Gastroesophageal sphincter (tissue), 4 donors: ENCODE measurements around the gene IQCN. TPM values are rescaled to one million over a fixed set of nuclear protein-coding genes. Genes with fewer than 3 reads are reported as not detected.

Experiments
- ATAC-seq: fragments of 150-250 bp; one replicate; pipeline ENCODE4 v1.9.1; 2016; ENCODE audit warnings: mild to moderate bottlenecking, moderate library complexity
- H3K27ac ChIP-seq, 4 donors: fragments of 200-600 bp; sonication (generic) in 3 of 4; 1 replicate in 3 of 4; 2 replicates in 1 of 4; pipeline ENCODE4 v1.5.1; 2016 to 2019
- H3K27me3 ChIP-seq: fragments of 200-600 bp; sonication (generic); one replicate; pipeline ENCODE4 v1.5.1; 2019
- H3K36me3 ChIP-seq, 2 donors: fragments of 200-600 bp; sonication (generic); one replicate each; pipeline ENCODE4 v1.5.1; 2019; ENCODE audit warnings: control low read depth in 1 of 2
- H3K4me1 ChIP-seq, 3 donors: fragments of 200-600 bp; sonication (generic); 1 replicate in 2 of 3; 2 replicates in 1 of 3; pipeline ENCODE4 v1.5.1; 2016 to 2019; ENCODE audit warnings: control low read depth in 2 of 3
- H3K4me3 ChIP-seq, 2 donors: fragments of 200-600 bp; sonication (generic); one replicate each; pipeline ENCODE4 v1.5.1; 2019; ENCODE audit warnings: mild to moderate bottlenecking in 1 of 2, moderate library complexity in 1 of 2
- H3K9me3 ChIP-seq, 3 donors: fragments of 200-600 bp; sonication (generic); one replicate each; pipeline ENCODE4 v1.5.1; 2017 to 2019; ENCODE audit warnings: control low read depth in 2 of 3
- CTCF ChIP-seq, 4 experiments: fragments of 200-600 bp in 2 of 4; fragments of 450-650 bp in 2 of 4; sonication (generic) in 1 of 4; IDR thresholded peaks; one replicate each; pipeline ENCODE4 v1.5.1; 2017 to 2019; ENCODE audit warnings: antibody characterized with exemption in 4 of 4, mild to moderate bottlenecking in 2 of 4, moderate library complexity in 2 of 4
- EP300 ChIP-seq: sonication (generic); formaldehyde crosslinking; IDR thresholded peaks from one replicate; pipeline ENCODE4 v1.6.1; 2017; ENCODE audit warnings: antibody characterized with exemption, mild to moderate bottlenecking
- POLR2A ChIP-seq, 2 donors: fragments of 450-650 bp; IDR thresholded peaks; one replicate each; pipeline ENCODE4 v1.6.1; 2017; ENCODE audit warnings: antibody characterized with exemption in 2 of 2, mild to moderate bottlenecking in 2 of 2, moderate library complexity in 1 of 2
- POLR2AphosphoS5 ChIP-seq: sonication (generic); formaldehyde crosslinking; IDR thresholded peaks from one replicate; pipeline ENCODE4 v1.6.1; 2017; ENCODE audit warnings: antibody characterized with exemption
- WGBS, 2 donors: methylation state at CpG; one replicate each; pipeline ENCODE4 v1.1.5; 2018; ENCODE audit warnings: low coverage in 1 of 2; 5-methylcytosine and 5-hydroxymethylcytosine counted together
- total RNA-seq, 4 donors: library from RNA; depleted of rRNA; stranded (reverse); fragments of >200 nt; gene quantifications; one replicate each; pipeline ENCODE4 v1.1.0, GENCODE V29; 2016

The IQCN gene
- total RNA-seq, 4 donors from 2014 or later = 0.27 to 4.4 (median 1.3) TPM

GRCh38 chr19:18261474-18261873 lies 12.8 kb downstream of the IQCN start:
- ATAC-seq = no peak
- no CpG with 5 or more reads among the region's 2 CpGs for WGBS, 2 donors
- Histone ChIP-seq H3K9me3 (no peaks in the 10 kb centered on the region), H3K4me1 (no peaks in the 10 kb centered on the region), H3K4me3 (no peak overlapping the region), H3K27me3 (no peaks in the 10 kb centered on the region), H3K27ac (no peak overlapping the region), H3K36me3 (peaks cover 0 to 68% of the 10 kb centered on the region in 2 donors)
- TF ChIP-seq POLR2A (IDR thresholded peaks at IDR 0.05) (no peak), EP300 (no peak), CTCF (IDR thresholded peaks at IDR 0.05) (no peak), POLR2AphosphoS5 (no peak)

GRCh38 chr19:18259893-18260292 lies 14.4 kb downstream of the IQCN start:
- H3K27ac ChIP-seq = no peak overlapping the region
- H3K27me3 ChIP-seq = peaks cover 10% of the 10 kb centered on the region
- H3K36me3 ChIP-seq = peaks cover 0 to 52% of the 10 kb centered on the region in 2 donors
- H3K4me3 ChIP-seq = no peak overlapping the region
- TF ChIP-seq POLR2A (IDR thresholded peaks at IDR 0.05) (no peak), EP300 (no peak), CTCF (IDR thresholded peaks at IDR 0.05) (no peak), POLR2AphosphoS5 (no peak)
- no peak for ATAC-seq
- H3K9me3 ChIP-seq = no peaks in the 10 kb centered on the region
- WGBS, 2 donors = no CpG with 5 or more reads among the region's 4 CpGs
- no peaks in the 10 kb centered on the region for H3K4me1 ChIP-seq

GRCh38 chr19:18257503-18258470 lies 16.5 kb downstream of the IQCN start:
- peaks cover 29% of the 10 kb centered on the region for H3K27me3 ChIP-seq
- H3K36me3 ChIP-seq = peaks cover 0 to 31% of the 10 kb centered on the region in 2 donors
- WGBS, 2 donors = 80% methylated on average over 1 of the region's 55 CpGs; no CpG with 5 or more reads in 1 of the 2 donors
- H3K27ac ChIP-seq = no peak overlapping the region
- TF ChIP-seq POLR2A (IDR thresholded peaks at IDR 0.05) (no peak), CTCF (IDR thresholded peaks at IDR 0.05) (no peak), POLR2AphosphoS5 (no peak), EP300 (no peak)
- no peaks in the 10 kb centered on the region for H3K9me3 ChIP-seq
- no peak for ATAC-seq
- no peaks in the 10 kb centered on the region for H3K4me1 ChIP-seq
- H3K4me3 ChIP-seq = no peak overlapping the region

- H3K4me3 ChIP-seq = no peak overlapping the region
- H3K27me3 ChIP-seq = peaks cover 33% of the 10 kb centered on the region
- H3K9me3 ChIP-seq = peaks cover 0 to 6% (median 0%) of the 10 kb centered on the region in 3 donors
- peaks cover 0 to 22% of the 10 kb centered on the region in 2 donors for H3K36me3 ChIP-seq
- no peaks in the 10 kb centered on the region for H3K4me1 ChIP-seq
- TF ChIP-seq CTCF (IDR thresholded peaks at IDR 0.05) (no peak), EP300 (no peak), POLR2A (IDR thresholded peaks at IDR 0.05) (no peak), POLR2AphosphoS5 (no peak)
- H3K27ac ChIP-seq = no peak overlapping the region
- no peak for ATAC-seq
- WGBS, 2 donors = 13 to 36% methylated on average over 3 to 4 of the region's 24 CpGs
These were observed 19.4 kb downstream of the IQCN start for GRCh38 chr19:18254546-18255503.
